HUES48 (cell line): ENCODE data around the gene MYO3A.

Experiments used
- H3K27ac ChIP-seq: one replicate; pipeline ENCODE4 v1.7.0; 2013; ENCODE audit warnings: low read depth, low read length, inconsistent platforms
- H3K27me3 ChIP-seq: 2 replicates; pipeline ENCODE4 v1.6.1; 2013; ENCODE audit warnings: mild to moderate bottlenecking, low read length; ENCODE audit not compliant: control insufficient read depth, insufficient read depth
- H3K36me3 ChIP-seq: 2 replicates; pipeline ENCODE4 v1.6.1; 2013; ENCODE audit warnings: low read length; ENCODE audit not compliant: control insufficient read depth, insufficient read depth
- H3K4me1 ChIP-seq: 2 replicates; pipeline ENCODE4 v1.6.1; 2013; ENCODE audit warnings: mild to moderate bottlenecking, low read length; ENCODE audit not compliant: control insufficient read depth, insufficient read depth
- H3K4me3 ChIP-seq: 2 replicates; pipeline ENCODE4 v1.5.1; 2013; ENCODE audit warnings: mild to moderate bottlenecking, low read depth, low read length
- H3K9ac ChIP-seq: 2 replicates; pipeline ENCODE4 v1.6.1; 2013; ENCODE audit warnings: mild to moderate bottlenecking, low read depth, low read length, moderate library complexity
- H3K9me3 ChIP-seq: 2 replicates; pipeline ENCODE4 v1.6.1; 2013; ENCODE audit warnings: low read length; ENCODE audit not compliant: control insufficient read depth, insufficient read depth

MYO3A gene

DNA sequence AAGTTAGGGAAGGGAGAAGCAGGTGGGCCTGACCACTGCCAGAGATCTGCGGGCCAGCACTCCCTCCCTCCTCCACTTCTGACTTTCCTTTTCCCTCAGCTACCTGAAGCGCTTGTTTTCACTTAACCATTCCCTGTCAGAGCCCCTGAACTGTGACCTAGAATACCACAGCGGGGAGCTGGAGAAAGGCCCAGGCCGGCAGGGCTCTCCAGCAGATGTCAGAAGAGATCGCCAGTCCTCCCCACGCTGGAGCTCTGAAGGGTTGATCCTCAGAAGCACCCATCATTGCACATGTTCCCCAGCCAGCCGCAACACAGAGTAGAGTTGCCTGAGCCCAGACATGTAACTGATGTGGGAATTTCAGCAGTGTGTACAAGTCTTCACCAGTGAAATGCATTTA is 238.1 kb downstream of the MYO3A start:
- no peaks in the 10 kb centered on the region for H3K27me3 ChIP-seq
- H3K36me3 ChIP-seq = no peaks in the 10 kb centered on the region
- H3K9ac ChIP-seq = no peak overlapping the region
- no peak overlapping the region for H3K4me3 ChIP-seq
- H3K27ac ChIP-seq = no peak overlapping the region
- no peaks in the 10 kb centered on the region for H3K9me3 ChIP-seq
- peaks cover 40% of the 10 kb centered on the region for H3K4me1 ChIP-seq

- Histone ChIP-seq H3K27me3 (no peaks in the 10 kb centered on the region), H3K4me3 (no peak overlapping the region)
Observed at GRCh38 chr10:26173837-26174236, 239.8 kb downstream of the MYO3A start.

GRCh38 chr10:26177341-26177740 is 243.3 kb downstream of the MYO3A start:
- Histone ChIP-seq H3K4me1 (no peaks in the 10 kb centered on the region), H3K27ac (no peak overlapping the region), H3K36me3 (no peaks in the 10 kb centered on the region), H3K9ac (no peak overlapping the region), H3K9me3 (no peaks in the 10 kb centered on the region), H3K27me3 (no peaks in the 10 kb centered on the region), H3K4me3 (no peak overlapping the region)

More at GRCh38 chr10:26173837-26174236, 239.8 kb downstream of the MYO3A start:
- Histone ChIP-seq H3K9ac (no peak overlapping the region), H3K9me3 (no peaks in the 10 kb centered on the region), H3K36me3 (no peaks in the 10 kb centered on the region), H3K27ac (no peak overlapping the region), H3K4me1 (peaks cover 29% of the 10 kb centered on the region)

GRCh38 chr10:26194275-26194674 is 260.2 kb downstream of the MYO3A start:
- Histone ChIP-seq H3K27ac (no peak overlapping the region), H3K9me3 (no peaks in the 10 kb centered on the region), H3K4me3 (no peak overlapping the region), H3K4me1 (no peaks in the 10 kb centered on the region), H3K36me3 (no peaks in the 10 kb centered on the region), H3K27me3 (no peaks in the 10 kb centered on the region), H3K9ac (no peak overlapping the region)

GRCh38 chr10:26197248-26197647 is 263.2 kb downstream of the MYO3A start:
- no peaks in the 10 kb centered on the region for H3K9me3 ChIP-seq
- no peak overlapping the region for H3K27ac ChIP-seq
- H3K4me3 ChIP-seq = no peak overlapping the region
- H3K27me3 ChIP-seq = no peaks in the 10 kb centered on the region
- peaks cover 9% of the 10 kb centered on the region for H3K4me1 ChIP-seq
- H3K9ac ChIP-seq = no peak overlapping the region
- no peaks in the 10 kb centered on the region for H3K36me3 ChIP-seq

DNA sequence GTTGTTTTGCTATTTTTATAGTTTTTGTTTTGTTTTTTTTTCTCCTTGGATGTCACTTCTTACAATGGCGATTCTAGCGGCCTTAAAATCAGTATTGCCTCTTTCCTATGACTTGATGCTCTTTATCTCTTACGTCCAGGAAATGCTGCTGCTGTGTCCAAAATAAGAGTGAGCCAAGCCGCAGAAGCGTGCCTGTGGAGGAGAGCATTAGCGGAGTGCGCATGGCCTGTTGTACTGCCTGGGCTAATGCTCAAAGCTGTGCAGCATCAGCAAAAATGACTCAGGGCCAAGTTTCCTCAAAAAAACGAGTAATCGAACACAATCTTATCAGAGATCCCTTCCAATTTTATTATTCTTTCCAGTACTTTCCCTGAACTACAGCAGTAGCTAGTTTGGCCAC is 264.1 kb downstream of the MYO3A start:
- Histone ChIP-seq H3K9me3 (no peaks in the 10 kb centered on the region), H3K4me1 (peaks cover 9% of the 10 kb centered on the region), H3K4me3 (no peak overlapping the region), H3K36me3 (no peaks in the 10 kb centered on the region), H3K9ac (no peak overlapping the region), H3K27ac (no peak overlapping the region), H3K27me3 (no peaks in the 10 kb centered on the region)

DNA sequence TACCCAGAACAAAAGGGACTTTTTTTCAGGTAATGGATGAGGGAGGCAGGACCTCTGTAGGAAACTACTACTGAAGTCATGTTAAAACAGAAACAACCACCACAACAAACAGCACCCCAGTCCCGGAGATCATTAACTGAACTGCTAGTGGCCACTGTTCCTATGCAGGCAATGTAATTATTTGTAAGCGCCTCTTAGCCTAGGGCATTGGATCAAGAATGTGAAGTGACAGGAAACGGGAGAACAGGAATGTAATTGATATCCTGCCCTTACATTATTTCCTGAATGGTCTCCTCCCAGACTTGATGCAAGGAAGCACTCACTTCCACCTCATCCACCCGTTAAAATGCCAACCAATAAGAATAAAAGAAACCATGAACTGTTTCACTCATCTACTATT is 265.8 kb downstream of the MYO3A start:
- Histone ChIP-seq H3K27ac (no peak overlapping the region), H3K4me1 (peaks cover 9% of the 10 kb centered on the region), H3K27me3 (no peaks in the 10 kb centered on the region), H3K36me3 (no peaks in the 10 kb centered on the region), H3K9me3 (no peaks in the 10 kb centered on the region), H3K9ac (no peak overlapping the region), H3K4me3 (no peak overlapping the region)

DNA sequence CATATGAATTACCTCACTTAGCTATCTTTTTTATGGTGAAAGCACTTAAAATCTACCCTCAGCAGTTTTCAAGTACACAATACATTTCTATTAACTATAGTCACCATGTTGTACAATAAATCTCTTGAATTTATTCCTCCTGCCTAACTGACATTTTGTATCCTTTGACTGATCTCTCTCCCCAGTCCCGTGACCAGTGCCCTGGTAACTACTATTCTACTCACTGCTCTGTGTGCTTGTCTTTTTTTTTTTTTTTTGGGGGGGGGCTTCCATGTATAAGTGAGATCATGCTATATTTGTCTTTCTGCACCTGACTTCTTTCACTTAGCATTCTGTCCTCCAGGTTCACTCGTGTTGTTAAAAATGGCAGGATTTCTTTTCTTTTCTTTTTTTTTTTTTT is 271.2 kb downstream of the MYO3A start:
- no peaks in the 10 kb centered on the region for H3K9me3 ChIP-seq
- H3K9ac ChIP-seq = no peak overlapping the region
- H3K36me3 ChIP-seq = no peaks in the 10 kb centered on the region
- no peak overlapping the region for H3K4me3 ChIP-seq
- no peak overlapping the region for H3K27ac ChIP-seq
- H3K27me3 ChIP-seq = peaks cover 21% of the 10 kb centered on the region
- no peaks in the 10 kb centered on the region for H3K4me1 ChIP-seq

DNA sequence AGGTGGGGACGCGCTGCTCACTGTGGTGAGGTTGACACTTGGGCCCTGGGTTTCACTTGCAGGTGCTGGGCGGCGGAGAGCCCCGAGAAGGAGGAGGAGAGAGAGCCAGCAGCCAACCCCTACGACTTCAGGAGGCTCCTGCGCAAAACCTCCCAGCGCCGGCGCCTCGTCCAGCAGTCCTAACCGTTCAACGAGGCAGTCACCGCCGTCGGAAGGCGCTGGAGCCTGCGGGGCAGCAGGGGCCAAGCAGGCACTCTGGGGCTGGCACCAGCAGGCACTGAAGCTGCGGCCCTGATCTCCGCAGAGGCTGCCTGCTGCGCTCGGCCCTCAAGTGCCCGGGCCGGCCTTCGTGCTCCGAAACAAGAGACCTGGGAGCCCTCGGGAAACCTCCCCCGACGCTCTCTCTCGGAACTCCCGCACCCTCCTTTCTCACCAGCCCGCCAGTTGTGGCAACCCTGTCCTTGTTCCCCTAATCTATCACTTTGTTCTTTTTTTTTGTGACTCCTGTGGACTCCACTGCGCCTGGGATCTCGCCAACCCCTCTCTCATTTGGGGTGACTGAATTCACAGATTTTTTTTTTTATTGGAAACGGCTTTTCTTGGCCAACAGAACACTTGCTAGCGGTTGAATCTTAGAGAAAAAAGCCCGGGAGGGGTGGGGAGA is 277.9 kb downstream of the MYO3A start:
- Histone ChIP-seq H3K27ac (no peak overlapping the region), H3K9ac (no peak overlapping the region), H3K4me3 (peak overlapping the region; percentile 47; the same call in 1 of the 2 replicates), H3K4me1 (peaks cover 44% of the 10 kb centered on the region), H3K27me3 (peaks cover 82% of the 10 kb centered on the region), H3K36me3 (no peaks in the 10 kb centered on the region), H3K9me3 (no peaks in the 10 kb centered on the region)

- no peak overlapping the region for H3K27ac ChIP-seq
- H3K36me3 ChIP-seq = no peaks in the 10 kb centered on the region
- peaks cover 88% of the 10 kb centered on the region for H3K27me3 ChIP-seq
- H3K9ac ChIP-seq = no peak overlapping the region
- H3K9me3 ChIP-seq = no peaks in the 10 kb centered on the region
- H3K4me3 ChIP-seq = 0 out of 2 replicates have a peak overlapping the region, but pooled peaks have one; percentile 47
- H3K4me1 ChIP-seq = peaks cover 50% of the 10 kb centered on the region
Observed at GRCh38 chr10:26212511-26212910, 278.5 kb downstream of the MYO3A start.

- H3K9ac ChIP-seq = no peak overlapping the region
- H3K4me1 ChIP-seq = peaks cover 52% of the 10 kb centered on the region
- H3K9me3 ChIP-seq = no peaks in the 10 kb centered on the region
- H3K4me3 ChIP-seq = peak overlapping the region; percentile 24
- peaks cover 94% of the 10 kb centered on the region for H3K27me3 ChIP-seq
- peak overlapping the region; percentile 40 for H3K27ac ChIP-seq
- H3K36me3 ChIP-seq = no peaks in the 10 kb centered on the region
Observed at GRCh38 chr10:26213157-26213800, 279.2 kb downstream of the MYO3A start.
